Measurements from ENCODE around the gene GLRA1.
A peak's percentile ranks its signal among the peaks of the same experiment; 100 is the strongest.

GLRA1 gene

GRCh38 chr5:151924564-151925301, at the start of gene GLRA1:
TSS of gene GLRA1 (minus strand) at chr5:151924851. CDS start at chr5:151924549, 302 bp downstream.
- peak; percentile 10 to 31 for DNase-seq (ENCODE audit: low read depth in 2 of 2)

DNA sequence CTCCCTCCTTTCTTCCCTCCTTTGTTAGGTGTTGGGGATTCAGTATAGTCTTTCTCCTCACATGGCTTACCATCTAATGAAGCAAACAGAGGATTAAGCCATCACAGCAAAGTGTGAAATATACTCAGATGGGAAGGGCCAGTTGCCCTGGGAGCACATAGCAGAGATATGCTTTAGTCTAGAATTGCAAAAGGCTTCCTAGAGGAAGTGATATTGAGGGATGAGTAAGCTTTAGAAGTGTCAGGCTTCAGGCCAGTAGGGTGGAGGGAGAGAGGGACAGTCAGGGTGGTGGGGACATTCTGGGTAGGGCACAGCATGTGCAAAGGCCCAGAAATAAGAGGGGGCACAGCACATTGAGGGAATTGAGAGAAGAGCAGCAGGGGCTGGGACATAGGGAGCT, 46.2 kb upstream of the GLRA1 start:
- DNase-seq (ENCODE audit: low read depth in 2 of 2): no peak

DNA sequence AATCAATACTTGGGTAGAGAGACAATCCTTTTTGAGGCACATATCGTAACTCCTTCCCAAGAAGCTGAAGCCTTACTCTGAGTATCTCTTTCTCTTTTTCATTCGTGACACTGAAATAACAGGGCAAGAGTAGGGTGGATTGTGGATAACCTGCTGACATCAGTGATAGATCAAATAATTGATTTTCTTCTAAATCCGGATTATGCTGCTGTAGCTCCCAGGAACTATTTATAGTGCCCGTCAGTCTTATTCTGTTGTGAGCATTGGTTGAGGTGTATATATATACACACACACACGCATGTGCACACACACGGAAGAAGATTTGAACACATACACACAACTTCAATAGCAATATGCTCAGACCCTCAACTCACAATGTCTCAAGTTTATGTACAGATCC, 43.2 kb upstream of the GLRA1 start:
- DNase-seq (ENCODE audit: low read depth in 2 of 2): no peak

GRCh38 chr5:151966046-151966445, 41.4 kb upstream of the GLRA1 start:
- no peak for DNase-seq (ENCODE audit: low read depth in 2 of 2)

DNA sequence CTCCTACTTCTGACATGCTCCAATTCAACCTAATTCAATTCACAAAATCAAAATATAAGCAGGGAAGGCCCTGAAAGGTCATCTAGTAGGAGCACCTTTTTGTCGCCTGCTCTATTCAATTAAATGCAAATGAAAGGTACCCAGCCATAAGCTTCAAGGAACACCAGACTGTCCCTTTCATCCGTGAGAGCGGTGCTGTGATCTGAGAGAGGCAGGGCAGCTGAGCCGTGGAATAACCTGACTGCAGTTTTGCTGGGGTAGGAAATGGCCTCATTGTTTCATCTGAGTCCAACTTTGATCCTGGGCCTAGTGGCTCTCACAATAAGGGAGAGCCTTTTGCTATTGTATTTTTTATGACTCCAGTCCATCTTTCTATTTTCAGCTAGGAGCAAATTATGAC, 39.8 kb upstream of the GLRA1 start:
- DNase-seq (ENCODE audit: low read depth in 2 of 2): no peak

- DNase-seq (ENCODE audit: low read depth in 2 of 2): no peak
Measured at GRCh38 chr5:151961557-151961956, 36.9 kb upstream of the GLRA1 start.

- DNase-seq (ENCODE audit: low read depth in 2 of 2): no peak
Measured at GRCh38 chr5:151958111-151958510, 33.5 kb upstream of the GLRA1 start.

GRCh38 chr5:151956725-151957124, 32.1 kb upstream of the GLRA1 start:
- DNase-seq (ENCODE audit: low read depth in 2 of 2): no peak

DNA sequence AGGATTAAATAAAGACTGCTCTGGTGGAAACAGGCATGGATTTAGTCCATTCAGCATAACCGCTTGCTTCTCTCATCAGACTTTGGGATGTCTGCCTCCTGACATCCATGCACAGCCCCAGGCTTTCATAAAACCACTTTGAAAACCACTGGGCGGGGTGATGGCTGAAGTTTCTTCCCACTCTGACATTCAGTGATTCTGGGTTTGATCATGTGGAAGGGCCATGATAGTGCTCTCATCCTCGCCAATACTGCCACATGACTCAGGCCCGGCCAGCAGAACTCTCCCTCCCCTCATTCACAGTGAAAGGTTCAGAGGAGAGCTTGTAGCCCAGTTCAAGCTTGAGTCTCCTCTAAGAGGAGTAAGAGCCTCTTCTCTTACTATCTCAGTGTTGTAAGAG, 29.6 kb upstream of the GLRA1 start:
- DNase-seq (ENCODE audit: low read depth in 2 of 2): no peak

GRCh38 chr5:151953833-151954232, 29.2 kb upstream of the GLRA1 start:
- no peak for DNase-seq (ENCODE audit: low read depth in 2 of 2)

- no peak for DNase-seq (ENCODE audit: low read depth in 2 of 2)
Measured at GRCh38 chr5:151952238-151952637, 27.6 kb upstream of the GLRA1 start.

DNA sequence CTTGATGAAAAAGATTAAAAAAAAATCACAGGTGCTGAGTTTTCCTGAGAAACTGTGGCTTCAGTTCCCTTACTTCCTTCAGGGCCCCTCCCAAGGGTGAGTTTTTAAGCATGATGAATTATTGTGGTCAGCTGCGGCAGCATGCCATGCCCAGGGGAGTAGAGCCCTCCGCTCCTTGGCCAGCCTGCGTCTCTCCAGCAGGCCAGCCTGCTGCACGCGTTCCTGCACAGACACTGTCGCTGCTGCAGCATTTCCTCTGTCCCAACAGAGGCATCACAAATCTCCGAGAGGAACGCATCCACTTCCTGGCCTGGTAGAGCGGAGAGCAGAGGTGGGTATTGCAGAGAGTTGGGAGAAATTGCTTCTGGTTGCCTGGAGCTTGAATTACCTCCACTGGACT, 26.1 kb upstream of the GLRA1 start:
- DNase-seq (ENCODE audit: low read depth in 2 of 2): no peak

DNA sequence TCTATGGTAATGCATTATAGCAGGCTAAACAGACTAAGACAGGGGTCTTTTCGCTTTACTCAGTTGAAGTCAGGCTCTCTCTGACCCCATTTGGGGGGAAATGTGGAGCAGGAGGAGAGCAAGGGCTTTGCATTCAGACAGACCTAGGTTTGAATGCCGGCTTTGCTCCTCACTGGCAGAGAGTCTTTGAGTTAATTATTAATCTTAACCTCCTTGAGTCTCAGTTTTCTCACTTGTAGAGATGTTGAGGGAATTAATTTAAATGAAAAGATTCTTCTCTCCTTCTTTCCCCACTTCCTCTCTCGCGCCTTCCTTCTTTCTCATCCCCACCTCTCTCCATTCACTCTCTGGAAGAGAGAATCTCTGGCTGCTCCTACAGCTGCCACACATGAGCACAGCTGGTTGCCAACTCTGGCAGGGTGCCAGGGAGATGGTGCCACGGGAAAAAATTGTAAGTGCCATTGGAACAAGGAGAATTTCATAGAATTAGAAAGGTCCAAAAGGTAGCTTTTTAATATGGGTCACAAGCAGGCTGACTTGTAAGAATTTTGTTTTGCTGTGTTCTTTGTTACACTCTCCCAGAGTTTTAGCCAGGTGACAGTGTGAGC, 25.2 kb upstream of the GLRA1 start:
- DNase-seq (ENCODE audit: low read depth in 2 of 2): no peak

DNA sequence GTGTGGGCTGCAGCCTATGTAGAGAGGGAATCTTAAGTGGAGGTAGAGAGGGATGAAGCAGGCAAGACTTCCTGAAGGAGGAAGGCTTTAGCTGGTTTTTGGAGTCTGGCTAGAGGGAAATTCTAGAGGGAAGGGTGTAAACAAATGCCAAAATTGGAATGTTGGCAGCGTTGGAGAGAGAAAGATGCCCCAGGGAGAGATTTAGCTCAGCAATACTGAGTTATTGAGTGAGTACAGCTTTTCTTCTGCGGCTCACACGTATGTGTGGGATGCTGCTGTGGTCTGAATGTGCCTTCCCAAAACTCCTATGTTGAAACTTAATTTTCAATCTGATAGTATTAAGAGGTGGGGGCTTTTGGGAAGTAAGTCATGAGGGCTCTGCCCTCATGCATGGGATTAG, 24.5 kb upstream of the GLRA1 start:
- no peak for DNase-seq (ENCODE audit: low read depth in 2 of 2)

DNA sequence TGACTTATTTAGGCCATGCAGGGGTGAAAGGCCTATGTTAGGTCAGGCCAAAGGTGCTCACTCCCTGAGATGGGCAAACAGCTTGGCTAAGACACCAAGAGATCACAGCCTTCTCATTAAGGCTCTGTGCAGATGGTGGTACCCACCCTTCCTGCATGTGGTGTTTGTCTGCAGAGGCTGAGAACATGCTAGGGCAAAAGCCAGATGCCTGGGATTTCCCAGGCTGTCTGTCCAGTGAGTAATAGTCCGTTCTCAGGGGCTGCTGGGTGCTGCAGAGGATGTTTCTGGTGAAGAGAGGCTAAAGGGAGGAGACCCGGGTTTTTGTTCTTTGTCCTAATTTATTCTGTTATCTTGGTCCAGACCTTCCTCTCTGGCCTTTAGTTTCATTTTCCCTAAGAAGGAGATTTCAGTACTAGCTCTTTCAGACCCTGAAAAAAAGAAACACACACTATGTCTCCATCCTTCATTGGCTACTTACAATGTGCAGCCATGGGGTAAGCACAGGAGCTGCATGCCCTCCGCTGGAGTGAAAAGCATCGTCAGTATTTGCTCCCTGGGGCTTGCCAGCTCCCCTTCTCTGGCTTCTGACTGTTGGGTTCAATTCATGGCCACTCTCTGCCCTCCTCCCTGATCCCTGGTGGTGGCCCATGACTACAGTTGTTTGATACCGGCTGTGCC, 23.4 kb upstream of the GLRA1 start:
- no peak for DNase-seq (ENCODE audit: low read depth in 2 of 2)

DNA sequence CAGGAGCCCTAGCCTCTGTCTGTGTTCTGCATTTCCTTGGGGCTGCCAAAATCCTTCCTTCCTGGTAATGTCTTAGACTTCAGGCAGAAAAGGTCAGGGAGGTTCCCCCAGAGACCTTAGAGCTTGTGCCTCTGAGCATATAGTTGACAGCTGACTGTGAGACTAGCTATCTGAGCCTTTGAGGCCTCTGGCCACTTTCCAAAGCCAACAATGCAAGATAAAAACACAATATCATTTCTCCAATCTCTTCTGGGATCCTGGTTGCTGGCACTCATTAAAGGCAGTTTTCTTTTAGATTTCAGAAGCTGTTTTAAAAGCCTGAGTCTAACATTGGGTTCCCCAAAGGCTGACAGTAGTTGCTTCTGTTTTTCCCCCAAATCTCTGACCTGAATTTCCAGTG, 13.2 kb upstream of the GLRA1 start:
- no peak for DNase-seq (ENCODE audit: low read depth in 2 of 2)

- no peak for DNase-seq (ENCODE audit: low read depth in 2 of 2)
Measured at GRCh38 chr5:151935135-151935695, 10.6 kb upstream of the GLRA1 start.

- DNase-seq (ENCODE audit: low read depth in 2 of 2): no peak
Measured at GRCh38 chr5:151931260-151931659, 6.6 kb upstream of the GLRA1 start.

DNA sequence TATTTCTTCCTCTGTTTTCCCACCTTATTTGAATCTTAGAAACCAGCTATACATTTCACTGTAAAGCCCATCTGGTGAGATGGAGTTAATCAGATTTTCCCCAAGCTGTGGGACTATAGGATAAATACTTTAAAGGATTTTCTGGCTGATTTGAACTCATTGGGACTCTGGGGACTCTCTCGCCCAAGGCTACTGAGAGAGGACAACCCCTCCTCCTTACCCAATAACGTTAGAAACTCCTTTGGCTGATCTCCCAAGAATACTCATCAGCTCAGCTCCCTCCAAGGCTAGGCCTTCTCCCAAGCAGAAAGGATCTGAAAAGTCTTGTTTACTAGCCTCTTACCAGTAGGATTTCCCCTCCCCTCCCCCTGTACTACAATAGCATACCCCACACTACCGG, 1.5 kb upstream of the GLRA1 start:
- no peak for DNase-seq (ENCODE audit: low read depth in 2 of 2)

- DNase-seq (ENCODE audit: low read depth in 2 of 2): no peak
Measured at GRCh38 chr5:151925340-151925739, 689 bp upstream of the GLRA1 start.

- no peak for DNase-seq (ENCODE audit: low read depth in 2 of 2)
Measured at GRCh38 chr5:151923866-151924476, 680 bp downstream of the GLRA1 start.

GRCh38 chr5:151921916-151922315, 2.7 kb downstream of the GLRA1 start:
- no peak for DNase-seq (ENCODE audit: low read depth in 2 of 2)

All from stimulated activated CD4-positive, alpha-beta T cell treated with anti-CD3 and anti-CD28 coated beads, Interleukin-15, amount 100 ng/mL, for 48 hours (primary cell).